ENCODE data around the gene SORL1.

DNA sequence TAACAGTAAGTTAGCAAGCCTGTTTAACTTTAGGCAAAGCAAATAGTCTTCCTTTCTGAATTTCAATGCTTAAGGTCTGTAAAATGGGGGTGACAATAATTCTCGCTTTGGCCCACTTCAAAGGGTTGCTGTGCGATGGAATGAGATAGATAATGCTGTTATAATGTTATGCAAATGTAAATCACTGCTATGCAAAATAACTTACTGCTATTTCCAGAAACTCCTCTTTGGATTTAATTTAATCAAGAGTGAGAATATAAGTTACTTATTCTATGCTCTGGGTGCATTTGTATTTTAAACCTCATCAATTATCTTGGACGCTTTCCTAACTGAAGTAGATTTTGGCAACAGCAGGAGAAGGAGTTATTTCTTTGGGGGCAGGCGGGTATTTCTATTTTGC lies 4.1 kb upstream of the SORL1 start:
- no peak for TF ChIP-seq NFRKB (IDR thresholded peaks at IDR 0.05)
- no peak for TF ChIP-seq HDGF (IDR thresholded peaks at IDR 0.05; ENCODE audit: borderline replicate concordance)
- TF ChIP-seq ARNT (IDR thresholded peaks at IDR 0.05): no peak
